Measurements from ENCODE around the gene BTN1A1. TPM values are rescaled to one million over a fixed set of nuclear protein-coding genes. Genes with fewer than 3 reads are reported as not detected.
A peak's percentile ranks its signal among the peaks of the same experiment; 100 is the strongest.
"Not testable (repeated sequence)": the region's sequence is repeated elsewhere in the genome, so short reads cannot be mapped to it uniquely, and the experiment has no call there.

Gene BTN1A1
- total and polyA plus RNA-seq, 8 donors, result not detected

DNA sequence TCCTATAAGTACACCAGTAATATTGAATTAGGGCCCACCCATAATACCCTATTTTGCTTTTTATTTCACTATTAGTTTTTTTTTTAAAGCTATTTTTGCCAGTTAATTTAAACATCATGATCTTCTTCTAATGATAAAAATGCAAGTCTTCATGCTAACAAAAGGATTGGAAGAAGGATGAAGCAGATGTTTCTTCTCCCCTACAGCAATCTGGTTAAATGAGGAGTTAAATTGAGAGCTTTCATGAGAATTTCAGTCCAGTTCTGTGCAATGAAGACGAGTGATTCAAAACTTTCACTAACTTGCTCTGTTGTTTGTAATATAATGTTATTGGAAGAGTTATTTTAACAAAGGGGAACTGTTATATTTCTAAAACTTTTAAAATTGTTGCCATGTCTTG, 41.5 kb downstream of the BTN1A1 start:
- DNase-seq, result no peak
- Histone ChIP-seq H3K9me3 (no peaks in the 10 kb centered on the region), H3K27ac (no peak overlapping the region), H3K36me3 (peaks cover 5 to 40% (median 34%) of the 10 kb centered on the region in 4 donors), H3K4me3 (no peak overlapping the region), H3K4me1 (peaks cover 11 to 52% (median 30%) of the 10 kb centered on the region in 4 donors), H3K27me3 (no peaks in the 10 kb centered on the region)
- intact Hi-C loops (cut with DNase I; ENCODE audit: low total_unique reads), result no loop called here
- WGBS, 5 donors, result 47 to 71% (median 65%) methylated on average over 1 of the region's 1 CpG
- TF ChIP-seq EP300 (IDR thresholded peaks at IDR 0.05) (no peak), POLR2AphosphoS5 (IDR thresholded peaks at IDR 0.05) (no peak), POLR2A (IDR thresholded peaks at IDR 0.05) (no peak)
- TF ChIP-seq, protein P1, sequence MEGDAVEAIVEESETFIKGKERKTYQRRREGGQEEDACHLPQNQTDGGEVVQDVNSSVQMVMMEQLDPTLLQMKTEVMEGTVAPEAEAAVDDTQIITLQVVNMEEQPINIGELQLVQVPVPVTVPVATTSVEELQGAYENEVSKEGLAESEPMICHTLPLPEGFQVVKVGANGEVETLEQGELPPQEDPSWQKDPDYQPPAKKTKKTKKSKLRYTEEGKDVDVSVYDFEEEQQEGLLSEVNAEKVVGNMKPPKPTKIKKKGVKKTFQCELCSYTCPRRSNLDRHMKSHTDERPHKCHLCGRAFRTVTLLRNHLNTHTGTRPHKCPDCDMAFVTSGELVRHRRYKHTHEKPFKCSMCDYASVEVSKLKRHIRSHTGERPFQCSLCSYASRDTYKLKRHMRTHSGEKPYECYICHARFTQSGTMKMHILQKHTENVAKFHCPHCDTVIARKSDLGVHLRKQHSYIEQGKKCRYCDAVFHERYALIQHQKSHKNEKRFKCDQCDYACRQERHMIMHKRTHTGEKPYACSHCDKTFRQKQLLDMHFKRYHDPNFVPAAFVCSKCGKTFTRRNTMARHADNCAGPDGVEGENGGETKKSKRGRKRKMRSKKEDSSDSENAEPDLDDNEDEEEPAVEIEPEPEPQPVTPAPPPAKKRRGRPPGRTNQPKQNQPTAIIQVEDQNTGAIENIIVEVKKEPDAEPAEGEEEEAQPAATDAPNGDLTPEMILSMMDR (IDR thresholded peaks at IDR 0.05), result no peak

DNA sequence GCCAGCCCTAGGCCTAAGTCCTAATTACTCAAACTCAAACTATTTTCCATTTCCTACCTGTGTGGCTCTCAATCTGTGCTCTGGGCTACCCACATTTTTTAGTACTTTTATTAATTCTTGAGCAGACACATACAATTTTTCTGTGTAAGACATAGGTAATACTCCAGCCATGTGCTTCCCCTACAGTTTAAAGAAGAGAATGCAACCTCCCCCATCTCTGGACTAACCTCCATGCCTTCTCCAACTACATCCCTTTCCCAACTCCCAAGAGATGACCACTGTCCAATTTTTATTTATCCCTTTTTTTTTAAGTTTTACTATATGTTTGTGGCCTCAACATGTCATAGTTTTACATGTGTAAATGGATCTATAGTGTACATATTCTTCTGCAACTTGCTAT, 43.9 kb downstream of the BTN1A1 start:
- H3K27me3 ChIP-seq, result no peaks in the 10 kb centered on the region
- peaks cover 5 to 40% (median 35%) of the 10 kb centered on the region in 4 donors for H3K36me3 ChIP-seq
- TF ChIP-seq, protein P1 (IDR thresholded peaks at IDR 0.05), result peak in 1 of 7 experiments; percentile 13
- no peak for TF ChIP-seq POLR2A (IDR thresholded peaks at IDR 0.05)

DNA sequence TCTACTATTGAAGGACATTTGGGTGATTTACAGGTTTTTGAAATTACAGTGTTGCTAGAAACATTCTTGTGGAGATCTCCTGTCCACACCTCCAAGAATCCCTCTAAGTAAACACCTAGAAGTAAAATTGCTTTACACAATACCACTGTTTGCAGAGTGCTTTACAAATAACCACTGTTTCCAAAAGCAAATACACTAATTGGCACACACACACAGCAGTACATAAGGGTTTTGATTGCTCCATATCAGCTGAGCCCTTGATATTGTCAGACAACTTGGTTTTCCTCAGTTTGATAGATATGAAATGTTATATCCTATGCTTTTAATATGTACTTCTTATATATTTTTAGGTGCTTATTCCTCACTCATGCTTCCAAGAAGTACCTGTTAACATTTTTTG, 44.4 kb downstream of the BTN1A1 start:
- Histone ChIP-seq H3K27ac (no peak overlapping the region), H3K4me1 (peaks cover 0 to 35% (median 15%) of the 10 kb centered on the region in 4 donors), H3K27me3 (no peaks in the 10 kb centered on the region), H3K36me3 (peaks cover 5 to 40% (median 35%) of the 10 kb centered on the region in 4 donors), H3K4me3 (no peak overlapping the region), H3K9me3 (no peaks in the 10 kb centered on the region)
- intact Hi-C loops (cut with DNase I; ENCODE audit: low total_unique reads), result no loop called here
- DNase-seq, result no peak
- TF ChIP-seq, protein P1 (IDR thresholded peaks at IDR 0.05), result no peak
- TF ChIP-seq POLR2AphosphoS5 (IDR thresholded peaks at IDR 0.05), result no peak
- TF ChIP-seq POLR2A (IDR thresholded peaks at IDR 0.05), result no peak

More for the DNA sequence above, 43.9 kb downstream of the BTN1A1 start:
- Histone ChIP-seq H3K4me3 (no peak overlapping the region), H3K9me3 (no peaks in the 10 kb centered on the region), H3K4me1 (peaks cover 4 to 40% (median 20%) of the 10 kb centered on the region in 4 donors), H3K27ac (no peak overlapping the region)
- intact Hi-C loops (cut with DNase I; ENCODE audit: low total_unique reads), result no loop called here
- DNase-seq, result peak in 1 of 2 donors; percentile 33

DNA sequence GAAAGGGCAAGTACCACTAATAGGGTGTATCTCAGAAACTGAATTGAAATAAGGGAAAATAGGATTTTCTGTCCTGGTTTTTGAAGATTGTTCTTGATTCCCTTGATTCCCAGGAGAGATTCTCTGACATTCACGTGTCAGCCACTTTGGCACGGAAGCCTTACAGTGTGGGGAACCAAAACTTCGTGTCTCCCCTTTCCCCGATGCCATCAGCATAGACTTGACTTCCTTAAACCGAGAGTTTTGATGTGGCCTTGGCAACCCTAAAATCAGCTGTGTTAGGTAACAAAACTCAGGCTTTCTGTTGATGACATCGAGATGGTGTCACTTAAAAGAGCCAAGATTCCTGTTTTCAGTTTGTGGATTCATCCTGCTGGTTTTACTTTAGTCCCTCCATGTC, 45.5 kb downstream of the BTN1A1 start:
- no peak for DNase-seq
- H3K36me3 ChIP-seq, result peaks cover 5 to 40% (median 34%) of the 10 kb centered on the region in 4 donors
- H3K4me3 ChIP-seq, result no peak overlapping the region
- WGBS, 5 donors, result 82 to 95% (median 94%) methylated on average over 6 of the region's 6 CpGs
- intact Hi-C loops (cut with DNase I; ENCODE audit: low total_unique reads), result no loop called here
- TF ChIP-seq POLR2A (IDR thresholded peaks at IDR 0.05) (no peak), POLR2AphosphoS5 (IDR thresholded peaks at IDR 0.05) (no peak), EP300 (IDR thresholded peaks at IDR 0.05) (no peak)
- TF ChIP-seq, protein P1 (IDR thresholded peaks at IDR 0.05), result no peak
- H3K4me1 ChIP-seq, result peaks cover 0 to 33% (median 13%) of the 10 kb centered on the region in 4 donors
- no peak overlapping the region for H3K27ac ChIP-seq
- H3K9me3 ChIP-seq, result no peaks in the 10 kb centered on the region
- H3K27me3 ChIP-seq, result no peaks in the 10 kb centered on the region

DNA sequence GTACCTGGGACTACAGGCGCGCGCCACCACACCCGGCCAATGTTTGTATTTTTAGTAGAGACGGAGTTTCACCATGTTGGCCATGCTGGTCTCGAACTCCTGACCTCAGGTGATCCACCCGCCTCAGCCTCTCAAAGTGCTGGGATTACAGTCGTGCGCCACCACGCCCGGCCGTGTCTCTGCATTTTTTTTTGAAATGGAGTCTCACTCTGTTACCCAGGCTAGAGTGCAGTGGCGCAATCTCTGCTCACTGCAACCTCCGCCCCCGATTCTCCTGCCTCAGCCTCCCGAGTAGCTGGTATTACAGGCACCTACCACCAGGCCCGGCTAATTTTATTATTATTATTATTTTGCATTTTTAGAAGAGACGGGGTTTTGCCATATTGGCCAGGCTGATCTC, 47.3 kb downstream of the BTN1A1 start:
- H3K27me3 ChIP-seq; H3K9me3 ChIP-seq; H3K4me3 ChIP-seq; intact Hi-C loops (cut with DNase I; ENCODE audit: low total_unique reads); DNase-seq; H3K27ac ChIP-seq: not testable (repeated sequence)
- Histone ChIP-seq H3K36me3 (peaks cover 5 to 32% (median 29%) of the 10 kb centered on the region in 4 donors), H3K4me1 (peaks cover 0 to 27% (median 10%) of the 10 kb centered on the region in 4 donors)
- 93 to 98% (median 95%) methylated on average over 18 of the region's 18 CpGs for WGBS, 5 donors
